ENCODE results near the gene GFRA1. TPM values are rescaled to one million over a fixed set of nuclear protein-coding genes. Genes with fewer than 3 reads are reported as not detected.
A peak's percentile ranks its signal among the peaks of the same experiment; 100 is the strongest.

The GFRA1 gene, protein sequence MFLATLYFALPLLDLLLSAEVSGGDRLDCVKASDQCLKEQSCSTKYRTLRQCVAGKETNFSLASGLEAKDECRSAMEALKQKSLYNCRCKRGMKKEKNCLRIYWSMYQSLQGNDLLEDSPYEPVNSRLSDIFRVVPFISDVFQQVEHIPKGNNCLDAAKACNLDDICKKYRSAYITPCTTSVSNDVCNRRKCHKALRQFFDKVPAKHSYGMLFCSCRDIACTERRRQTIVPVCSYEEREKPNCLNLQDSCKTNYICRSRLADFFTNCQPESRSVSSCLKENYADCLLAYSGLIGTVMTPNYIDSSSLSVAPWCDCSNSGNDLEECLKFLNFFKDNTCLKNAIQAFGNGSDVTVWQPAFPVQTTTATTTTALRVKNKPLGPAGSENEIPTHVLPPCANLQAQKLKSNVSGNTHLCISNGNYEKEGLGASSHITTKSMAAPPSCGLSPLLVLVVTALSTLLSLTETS
- 1.6 and 2.6 TPM in 2 replicates for polyA plus RNA-seq (2012; rRNA removed)
- polyA plus RNA-seq (2012; cell fraction: cytosol; rRNA removed), result 2.0 and 2.4 TPM in 2 replicates
- polyA plus RNA-seq (2012; cell fraction: nucleus; rRNA removed), result 2.1 and 2.4 TPM in 2 replicates

- 3% methylated on average over 30 of the region's 72 CpGs for WGBS (ENCODE audit: low lambda C conversion rate)
- Histone ChIP-seq H2AFZ (ENCODE audit: low read depth) (peak within 1 kb of the TSS; percentile 65), H3K4me1 (ENCODE audit: control insufficient read depth in 1 of 2, insufficient read depth in 2 of 2, low read depth in 1 of 2, low read length in 1 of 2) (peaks cover 4 to 22% of the 10 kb centered on the region in 2 experiments; a peak in 1 of 4 replicates), H3K9ac (no peak within 1 kb of the TSS), H3K27ac (ENCODE audit: low read depth in 2 of 2, low read length in 1 of 2) (no peak within 1 kb of the TSS), H3K27me3 (ENCODE audit: insufficient read depth) (peaks cover 41% of the 10 kb centered on the region), H4K20me1 (ENCODE audit: insufficient read depth) (no peaks in the 10 kb centered on the region), H3F3A (replicated peaks; ENCODE audit: insufficient read depth) (no peaks in the 10 kb centered on the region), H3K4me2 (peak within 1 kb of the TSS; percentile 87), H3K4me3 (ENCODE audit: low read depth in 2 of 2, low read length in 1 of 2) (peak within 1 kb of the TSS; percentile 53 to 57), H3K9me2 (no peaks in the 10 kb centered on the region), H3K9me3 (no peaks in the 10 kb centered on the region), H3K36me3 (replicated peaks in 1 of 2; ENCODE audit: control insufficient read depth in 1 of 2, insufficient read depth in 2 of 2, low read length in 1 of 2) (no peaks in the 10 kb centered on the region), H3K79me2 (ENCODE audit: insufficient read depth) (no peaks in the 10 kb centered on the region)
- POLR2A ChIA-PET, result no interaction called here
- TF ChIP-seq EP300 (IDR thresholded peaks at IDR 0.05; ENCODE audit: borderline replicate concordance in 1 of 2, low read depth in 1 of 2, low read length in 1 of 2) (no peak), RAD21 (IDR thresholded peaks at IDR 0.05; ENCODE audit: low read length) (no peak), RCOR1 (IDR thresholded peaks at IDR 0.05; ENCODE audit: low read length) (no peak), NFIC (IDR thresholded peaks at IDR 0.05; ENCODE audit: borderline replicate concordance) (no peak)
- TF ChIP-seq, protein P1, sequence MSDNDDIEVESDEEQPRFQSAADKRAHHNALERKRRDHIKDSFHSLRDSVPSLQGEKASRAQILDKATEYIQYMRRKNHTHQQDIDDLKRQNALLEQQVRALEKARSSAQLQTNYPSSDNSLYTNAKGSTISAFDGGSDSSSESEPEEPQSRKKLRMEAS (IDR thresholded peaks at IDR 0.05; ENCODE audit: low read depth), result no peak
- DNase-seq, result peak; percentile 79
- CTCF ChIA-PET, result interaction anchor here (1.0 to 3.4 kb wide), 12 partner anchors 8 to 566 kb away, joined by 3 to 13 read pairs (median 4); no protein-coding TSS in a partner anchor
Observed at GRCh38 chr10:116272440-116273283, at the start of gene GFRA1. GFRA1 (minus strand) TSS chr10:116273206; CDS start chr10:116272029, 1,177 bp downstream.

DNA sequence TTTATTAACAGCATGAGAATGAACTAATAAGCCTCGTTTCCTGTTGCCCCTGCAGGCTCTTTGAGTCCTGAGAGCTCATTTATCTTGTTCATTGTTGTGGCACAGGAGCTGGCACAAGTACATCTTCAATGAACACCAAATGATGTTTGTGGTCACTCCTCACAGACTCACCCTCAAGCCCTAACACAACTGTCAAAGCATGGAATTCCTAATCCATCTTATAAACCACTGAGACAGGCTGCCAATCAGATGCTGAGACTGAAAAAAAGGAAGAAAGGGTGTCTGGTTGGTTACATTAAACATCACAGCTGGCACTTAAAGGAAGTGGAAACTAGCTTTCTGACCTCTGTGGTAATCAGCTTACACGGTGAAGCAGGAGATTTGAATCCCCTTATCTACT lies 43.5 kb upstream of the GFRA1 start:
- CTCF ChIA-PET, result no interaction called here
- H3K9me2 ChIP-seq, result no peaks in the 10 kb centered on the region
- WGBS (ENCODE audit: low lambda C conversion rate), result 11% methylated on average over 2 of the region's 2 CpGs

More for the DNA sequence above, 43.5 kb upstream of the GFRA1 start:
- no peak overlapping the region for H3K4me2 ChIP-seq
- H3K27me3 ChIP-seq (ENCODE audit: insufficient read depth), result no peaks in the 10 kb centered on the region
- TF ChIP-seq MXI1 (IDR thresholded peaks at IDR 0.05; ENCODE audit: low read depth, low read length) (no peak), JUND (IDR thresholded peaks at IDR 0.05) (no peak), POLR2AphosphoS5 (IDR thresholded peaks at IDR 0.05; ENCODE audit: low read depth, low read length) (no peak), EP300 (IDR thresholded peaks at IDR 0.05; ENCODE audit: borderline replicate concordance in 1 of 2, low read depth in 1 of 2, low read length in 1 of 2) (no peak), TCF12 (IDR thresholded peaks at IDR 0.05) (no peak), RFX5 (IDR thresholded peaks at IDR 0.05; ENCODE audit: low read length) (no peak), IRF3 (IDR thresholded peaks at IDR 0.05; ENCODE audit: low read depth, low read length) (no peak), FOXM1 (IDR thresholded peaks at IDR 0.05; ENCODE audit: low read depth) (no peak), RCOR1 (IDR thresholded peaks at IDR 0.05; ENCODE audit: low read length) (no peak)
- TF ChIP-seq, protein P1 (IDR thresholded peaks at IDR 0.05; ENCODE audit: low read depth), result no peak
- TF ChIP-seq, protein P2, sequence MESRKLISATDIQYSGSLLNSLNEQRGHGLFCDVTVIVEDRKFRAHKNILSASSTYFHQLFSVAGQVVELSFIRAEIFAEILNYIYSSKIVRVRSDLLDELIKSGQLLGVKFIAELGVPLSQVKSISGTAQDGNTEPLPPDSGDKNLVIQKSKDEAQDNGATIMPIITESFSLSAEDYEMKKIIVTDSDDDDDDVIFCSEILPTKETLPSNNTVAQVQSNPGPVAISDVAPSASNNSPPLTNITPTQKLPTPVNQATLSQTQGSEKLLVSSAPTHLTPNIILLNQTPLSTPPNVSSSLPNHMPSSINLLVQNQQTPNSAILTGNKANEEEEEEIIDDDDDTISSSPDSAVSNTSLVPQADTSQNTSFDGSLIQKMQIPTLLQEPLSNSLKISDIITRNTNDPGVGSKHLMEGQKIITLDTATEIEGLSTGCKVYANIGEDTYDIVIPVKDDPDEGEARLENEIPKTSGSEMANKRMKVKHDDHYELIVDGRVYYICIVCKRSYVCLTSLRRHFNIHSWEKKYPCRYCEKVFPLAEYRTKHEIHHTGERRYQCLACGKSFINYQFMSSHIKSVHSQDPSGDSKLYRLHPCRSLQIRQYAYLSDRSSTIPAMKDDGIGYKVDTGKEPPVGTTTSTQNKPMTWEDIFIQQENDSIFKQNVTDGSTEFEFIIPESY (IDR thresholded peaks at IDR 0.05; ENCODE audit: borderline replicate concordance, low read depth), result no peak
- TF ChIP-seq, protein P3, sequence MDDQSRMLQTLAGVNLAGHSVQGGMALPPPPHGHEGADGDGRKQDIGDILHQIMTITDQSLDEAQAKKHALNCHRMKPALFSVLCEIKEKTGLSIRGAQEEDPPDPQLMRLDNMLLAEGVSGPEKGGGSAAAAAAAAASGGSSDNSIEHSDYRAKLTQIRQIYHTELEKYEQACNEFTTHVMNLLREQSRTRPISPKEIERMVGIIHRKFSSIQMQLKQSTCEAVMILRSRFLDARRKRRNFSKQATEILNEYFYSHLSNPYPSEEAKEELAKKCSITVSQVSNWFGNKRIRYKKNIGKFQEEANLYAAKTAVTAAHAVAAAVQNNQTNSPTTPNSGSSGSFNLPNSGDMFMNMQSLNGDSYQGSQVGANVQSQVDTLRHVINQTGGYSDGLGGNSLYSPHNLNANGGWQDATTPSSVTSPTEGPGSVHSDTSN (IDR thresholded peaks at IDR 0.05), result no peak
- no peaks in the 10 kb centered on the region for H3K36me3 ChIP-seq (replicated peaks in 1 of 2; ENCODE audit: control insufficient read depth in 1 of 2, insufficient read depth in 2 of 2, low read length in 1 of 2)
- no peaks in the 10 kb centered on the region for H3K9me3 ChIP-seq
- no peaks in the 10 kb centered on the region for H3F3A ChIP-seq (replicated peaks; ENCODE audit: insufficient read depth)
- peaks cover 0 to 8% of the 10 kb centered on the region in 2 experiments; a peak in 2 of 4 replicates for H3K4me1 ChIP-seq (ENCODE audit: control insufficient read depth in 1 of 2, insufficient read depth in 2 of 2, low read depth in 1 of 2, low read length in 1 of 2)
- no peak overlapping the region for H3K9ac ChIP-seq
- DNase-seq, result no peak
- H3K79me2 ChIP-seq (ENCODE audit: insufficient read depth), result no peaks in the 10 kb centered on the region
- POLR2A ChIA-PET, result no interaction called here
- H3K27ac ChIP-seq (ENCODE audit: low read depth in 2 of 2, low read length in 1 of 2), result peak overlapping the region in 1 of 2 experiments; percentile 68; a peak in 2 of 4 replicates
- no peak overlapping the region for H2AFZ ChIP-seq (ENCODE audit: low read depth)
- no peaks in the 10 kb centered on the region for H4K20me1 ChIP-seq (ENCODE audit: insufficient read depth)
- no peak overlapping the region for H3K4me3 ChIP-seq (ENCODE audit: low read depth in 2 of 2, low read length in 1 of 2)

All from SK-N-SH (cell line).